Vagina (tissue), 2 donors: ENCODE results near the gene NRG3. TPM values are rescaled to one million over a fixed set of nuclear protein-coding genes. Genes with fewer than 3 reads are reported as not detected.

Source experiments
- DNase-seq, 2 donors: peaks; one replicate each; pipeline ENCODE4 v3.0.0-alpha.2; 2017; ENCODE audit errors: extremely low spot score in 2 of 2
- H3K27ac ChIP-seq: fragments of 200-600 bp; sonication (generic); one replicate; pipeline ENCODE4 v1.5.1; 2019
- H3K27me3 ChIP-seq: fragments of 200-600 bp; sonication (generic); one replicate; pipeline ENCODE4 v1.5.1; 2019
- H3K36me3 ChIP-seq, 2 donors: fragments of 200-600 bp; sonication (generic); one replicate each; pipeline ENCODE4 v1.5.1; 2017 to 2019
- H3K4me1 ChIP-seq: fragments of 200-600 bp; sonication (generic); one replicate; pipeline ENCODE4 v1.5.1; 2019
- H3K4me3 ChIP-seq, 2 donors: fragments of 200-600 bp; sonication (generic); 1 replicate in 1 of 2; 2 replicates in 1 of 2; pipeline ENCODE4 v1.5.1; 2016 to 2019
- H3K9me3 ChIP-seq: fragments of 200-600 bp; sonication (generic); one replicate; pipeline ENCODE4 v1.5.1; 2019
- CTCF ChIP-seq, 3 experiments: fragments of 450-650 bp in 2 of 3; fragments of 200-600 bp in 1 of 3; sonication (generic) in 1 of 3; IDR thresholded peaks; one replicate each; pipeline ENCODE4 v1.5.1; 2017 to 2019; ENCODE audit warnings: antibody characterized with exemption in 3 of 3, mild to moderate bottlenecking in 2 of 3, moderate library complexity in 2 of 3
- POLR2A ChIP-seq, 2 donors: fragments of 450-650 bp; IDR thresholded peaks; one replicate each; pipeline ENCODE4 v1.6.1; 2017; ENCODE audit warnings: antibody characterized with exemption in 2 of 2, mild to moderate bottlenecking in 2 of 2, moderate library complexity in 2 of 2
- POLR2AphosphoS5 ChIP-seq, 2 donors: sonication (generic); formaldehyde crosslinking; IDR thresholded peaks; one replicate each; pipeline ENCODE4 v1.9.0; 2017; ENCODE audit warnings: antibody characterized with exemption in 2 of 2, mild to moderate bottlenecking in 2 of 2, low read depth in 1 of 2; ENCODE audit not compliant: insufficient read depth in 1 of 2
- intact Hi-C: fragments of 100-400 bp; cut with DNase I; formaldehyde crosslinking; loops from one replicate; pipeline ENCODE4 v1.15.1; 2023
- total RNA-seq: library from RNA; depleted of rRNA; stranded (reverse); fragments of >200 nt; gene quantifications from one replicate; pipeline ENCODE4 v1.2.3, GENCODE V29; 2016

Gene NRG3
- total RNA-seq, 1 donor from 2014 or later, result not detected

- DNase-seq, result no peak
- Histone ChIP-seq H3K36me3 (no peaks in the 10 kb centered on the region), H3K27ac (no peak overlapping the region), H3K4me1 (no peaks in the 10 kb centered on the region), H3K4me3 (no peak overlapping the region), H3K27me3 (no peaks in the 10 kb centered on the region), H3K9me3 (no peaks in the 10 kb centered on the region)
- intact Hi-C loops, result no loop called here
- TF ChIP-seq CTCF (IDR thresholded peaks at IDR 0.05), result no peak
- no peak for TF ChIP-seq POLR2A (IDR thresholded peaks at IDR 0.05)
- TF ChIP-seq POLR2AphosphoS5 (IDR thresholded peaks at IDR 0.05; ENCODE audit: insufficient read depth in 1 of 2, low read depth in 1 of 2), result no peak
These were observed 1049.7 kb downstream of the NRG3 start for GRCh38 chr10:82924711-82925110.

- DNase-seq, result no peak
- no peaks in the 10 kb centered on the region for H3K4me1 ChIP-seq
- H3K4me3 ChIP-seq, result no peak overlapping the region
- intact Hi-C loops, result no loop called here
- H3K36me3 ChIP-seq, result no peaks in the 10 kb centered on the region
- H3K27me3 ChIP-seq, result no peaks in the 10 kb centered on the region
- H3K27ac ChIP-seq, result no peak overlapping the region
- no peaks in the 10 kb centered on the region for H3K9me3 ChIP-seq
- TF ChIP-seq POLR2AphosphoS5 (IDR thresholded peaks at IDR 0.05; ENCODE audit: insufficient read depth in 1 of 2, low read depth in 1 of 2) (no peak), POLR2A (IDR thresholded peaks at IDR 0.05) (no peak), CTCF (IDR thresholded peaks at IDR 0.05) (no peak)
These were observed 1050.6 kb downstream of the NRG3 start for GRCh38 chr10:82925547-82925946.

GRCh38 chr10:82932451-82932850 is 1057.5 kb downstream of the NRG3 start:
- intact Hi-C loops, result no loop called here

GRCh38 chr10:82934429-82934828 is 1059.4 kb downstream of the NRG3 start:
- intact Hi-C loops, result no loop called here
- TF ChIP-seq POLR2AphosphoS5 (IDR thresholded peaks at IDR 0.05; ENCODE audit: insufficient read depth in 1 of 2, low read depth in 1 of 2) (no peak), POLR2A (IDR thresholded peaks at IDR 0.05) (no peak), CTCF (IDR thresholded peaks at IDR 0.05) (no peak)

More at GRCh38 chr10:82932451-82932850, 1057.5 kb downstream of the NRG3 start:
- Histone ChIP-seq H3K27ac (no peak overlapping the region), H3K9me3 (no peaks in the 10 kb centered on the region), H3K36me3 (no peaks in the 10 kb centered on the region), H3K4me3 (no peak overlapping the region), H3K4me1 (no peaks in the 10 kb centered on the region), H3K27me3 (no peaks in the 10 kb centered on the region)
- no peak for TF ChIP-seq POLR2AphosphoS5 (IDR thresholded peaks at IDR 0.05; ENCODE audit: insufficient read depth in 1 of 2, low read depth in 1 of 2)
- no peak for TF ChIP-seq CTCF (IDR thresholded peaks at IDR 0.05)
- TF ChIP-seq POLR2A (IDR thresholded peaks at IDR 0.05), result no peak
- DNase-seq, result no peak

GRCh38 chr10:82934947-82935346 is 1060.0 kb downstream of the NRG3 start:
- Histone ChIP-seq H3K27me3 (no peaks in the 10 kb centered on the region), H3K9me3 (no peaks in the 10 kb centered on the region), H3K36me3 (no peaks in the 10 kb centered on the region), H3K4me3 (no peak overlapping the region), H3K4me1 (no peaks in the 10 kb centered on the region), H3K27ac (no peak overlapping the region)
- TF ChIP-seq POLR2A (IDR thresholded peaks at IDR 0.05) (no peak), POLR2AphosphoS5 (IDR thresholded peaks at IDR 0.05; ENCODE audit: insufficient read depth in 1 of 2, low read depth in 1 of 2) (no peak), CTCF (IDR thresholded peaks at IDR 0.05) (no peak)
- intact Hi-C loops, result no loop called here
- DNase-seq, result no peak

More at GRCh38 chr10:82934429-82934828, 1059.4 kb downstream of the NRG3 start:
- Histone ChIP-seq H3K4me1 (no peaks in the 10 kb centered on the region), H3K27me3 (no peaks in the 10 kb centered on the region), H3K9me3 (no peaks in the 10 kb centered on the region), H3K4me3 (no peak overlapping the region), H3K36me3 (no peaks in the 10 kb centered on the region), H3K27ac (no peak overlapping the region)
- no peak for DNase-seq
